Calu3 (cell line): Measurements from ENCODE around the gene SET. TPM values are rescaled to one million over a fixed set of nuclear protein-coding genes. Genes with fewer than 3 reads are reported as not detected.
A peak's percentile ranks its signal among the peaks of the same experiment; 100 is the strongest.

Experiments
- BruUV-seq: library from RNA; stranded (reverse); fragments of 400-500 nt; replicated peaks from 2 replicates; lab custom pipeline; 2021; lab: Mats Ljungman, UMichigan
- CTCF ChIA-PET: fragments of 300-600 bp; sonication (Branson Sonifier 250); formaldehyde crosslinking; loops from one replicate; lab custom pipeline; 2022; ENCODE audit warnings: antibody characterized with exemption; lab: Charles Lee
- DNase-seq: peaks from one replicate; pipeline ENCODE4 v3.0.0; 2022
- H3K27ac Mint-ChIP-seq: one replicate; pipeline ENCODE4 v1.8.0; 2022; ENCODE audit warnings: mixed read lengths; ENCODE audit not compliant: unreplicated experiment
- H3K27me3 Mint-ChIP-seq: one replicate; pipeline ENCODE4 v1.8.0; 2022; ENCODE audit warnings: mixed read lengths; ENCODE audit not compliant: unreplicated experiment
- H3K36me3 Mint-ChIP-seq: one replicate; pipeline ENCODE4 v1.8.0; 2022; ENCODE audit warnings: mild to moderate bottlenecking, moderate library complexity, mixed read lengths; ENCODE audit not compliant: insufficient read depth, unreplicated experiment
- H3K4me1 Mint-ChIP-seq: one replicate; pipeline ENCODE4 v1.8.0; 2022; ENCODE audit warnings: mild to moderate bottlenecking, low read depth, mixed read lengths; ENCODE audit not compliant: unreplicated experiment
- H3K4me3 Mint-ChIP-seq: one replicate; pipeline ENCODE4 v1.8.0; 2022; ENCODE audit warnings: mild to moderate bottlenecking, low read depth, moderate library complexity, mixed read lengths; ENCODE audit not compliant: unreplicated experiment
- H3K9me3 Mint-ChIP-seq: one replicate; pipeline ENCODE4 v1.8.0; 2022; ENCODE audit warnings: low read depth, mixed read lengths; ENCODE audit not compliant: unreplicated experiment
- intact Hi-C: fragments of 100-400 bp; cut with micrococcal nuclease; formaldehyde crosslinking; loops from one replicate; pipeline ENCODE4 v1.10.0; 2022; ENCODE audit not compliant: unreplicated experiment
- total RNA-seq: library from RNA; stranded (reverse); gene quantifications from 2 replicates; pipeline ENCODE4 v1.2.3, GENCODE V29; 2022
- TF ChIP-seq, protein P1 (sequence below): fragments of 200-600 bp; IDR thresholded peaks from one replicate; pipeline ENCODE4 v1.8.0; 2022; ENCODE audit warnings: antibody characterized with exemption; ENCODE audit not compliant: unreplicated experiment

Gene SET
- total RNA-seq, 1 experiment from 2014 or later: 367 TPM

DNA sequence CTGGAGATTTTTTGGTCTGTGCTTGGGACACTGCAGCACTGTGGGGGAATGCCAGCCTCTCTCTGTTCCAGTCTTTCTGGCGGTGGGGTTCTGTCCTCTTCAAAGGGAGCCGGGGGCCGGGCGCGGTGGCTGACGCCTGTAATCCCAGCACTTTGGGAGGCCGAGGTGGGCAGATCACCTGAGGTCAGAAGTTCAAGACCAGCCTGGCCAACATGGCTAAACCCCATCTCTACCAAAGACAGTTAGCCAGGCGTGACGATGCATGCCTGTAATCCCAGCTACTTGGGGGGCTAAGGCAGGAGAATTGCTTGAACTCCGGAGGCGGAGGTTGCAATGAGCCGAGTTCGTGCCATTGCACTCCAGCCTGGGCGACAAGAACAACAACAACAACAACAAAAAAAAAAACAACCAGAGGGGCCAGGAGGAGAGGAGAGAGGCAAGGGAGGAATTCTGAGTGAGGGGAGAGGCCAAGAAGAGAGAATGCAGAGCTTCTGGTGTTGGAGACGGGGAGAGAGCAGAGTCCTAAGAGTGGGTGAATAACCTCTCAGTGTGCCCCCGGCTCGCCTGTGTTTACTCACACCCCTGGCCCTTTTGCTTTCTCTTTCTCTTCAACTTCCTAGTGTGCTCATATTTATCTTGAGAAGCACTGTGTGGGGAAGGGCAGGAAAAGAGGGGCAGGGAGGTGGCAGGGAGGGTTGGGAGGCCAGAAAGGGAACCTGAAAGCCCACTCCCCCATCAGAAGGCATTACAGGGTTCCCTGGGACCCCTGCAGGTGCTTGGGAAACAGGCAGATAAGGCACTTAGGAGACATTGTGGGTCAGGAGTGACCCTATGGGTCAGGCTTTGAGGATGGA, 3.2 kb upstream of the SET start:
- no peaks in the 10 kb centered on the region for H3K9me3 Mint-ChIP-seq
- BruUV-seq: no TSS peak
- intact Hi-C loops: no loop called here

DNA sequence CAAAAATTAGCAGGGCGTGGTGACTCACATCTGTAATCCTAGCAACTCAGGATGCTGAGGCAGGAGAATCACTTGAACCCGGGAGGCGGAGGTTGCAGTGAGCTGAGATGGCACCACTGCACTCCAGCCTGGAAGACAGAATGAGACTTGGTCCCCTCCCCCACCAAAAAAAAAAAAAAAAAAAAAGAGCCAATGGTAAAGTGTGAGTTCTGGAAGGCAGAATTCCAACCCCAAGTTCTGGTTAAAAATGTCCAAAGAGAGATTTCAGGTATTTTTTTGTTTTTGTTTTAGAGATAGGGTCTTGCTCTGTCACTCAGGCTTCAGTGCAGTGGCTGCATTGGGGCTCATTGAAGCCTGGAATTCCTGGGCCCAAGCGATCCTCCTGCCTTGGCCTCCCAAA, 1.6 kb upstream of the SET start:
- H3K9me3 Mint-ChIP-seq: no peaks in the 10 kb centered on the region
- BruUV-seq: no TSS peak
- peaks cover 35% of the 10 kb centered on the region for H3K4me1 Mint-ChIP-seq
- TF ChIP-seq, protein P1, sequence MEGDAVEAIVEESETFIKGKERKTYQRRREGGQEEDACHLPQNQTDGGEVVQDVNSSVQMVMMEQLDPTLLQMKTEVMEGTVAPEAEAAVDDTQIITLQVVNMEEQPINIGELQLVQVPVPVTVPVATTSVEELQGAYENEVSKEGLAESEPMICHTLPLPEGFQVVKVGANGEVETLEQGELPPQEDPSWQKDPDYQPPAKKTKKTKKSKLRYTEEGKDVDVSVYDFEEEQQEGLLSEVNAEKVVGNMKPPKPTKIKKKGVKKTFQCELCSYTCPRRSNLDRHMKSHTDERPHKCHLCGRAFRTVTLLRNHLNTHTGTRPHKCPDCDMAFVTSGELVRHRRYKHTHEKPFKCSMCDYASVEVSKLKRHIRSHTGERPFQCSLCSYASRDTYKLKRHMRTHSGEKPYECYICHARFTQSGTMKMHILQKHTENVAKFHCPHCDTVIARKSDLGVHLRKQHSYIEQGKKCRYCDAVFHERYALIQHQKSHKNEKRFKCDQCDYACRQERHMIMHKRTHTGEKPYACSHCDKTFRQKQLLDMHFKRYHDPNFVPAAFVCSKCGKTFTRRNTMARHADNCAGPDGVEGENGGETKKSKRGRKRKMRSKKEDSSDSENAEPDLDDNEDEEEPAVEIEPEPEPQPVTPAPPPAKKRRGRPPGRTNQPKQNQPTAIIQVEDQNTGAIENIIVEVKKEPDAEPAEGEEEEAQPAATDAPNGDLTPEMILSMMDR: no peak
- intact Hi-C loops: no loop called here
- no peak overlapping the region for H3K4me3 Mint-ChIP-seq
- CTCF ChIA-PET: interaction anchor here (0.6 kb wide), 1 partner anchor 10 kb away, joined by 8 read pairs; no protein-coding TSS in a partner anchor
- H3K27ac Mint-ChIP-seq: no peak overlapping the region
- no peaks in the 10 kb centered on the region for H3K27me3 Mint-ChIP-seq
- DNase-seq: no peak
- H3K36me3 Mint-ChIP-seq: peaks cover 57% of the 10 kb centered on the region

More for the DNA sequence above, 3.2 kb upstream of the SET start:
- H3K27ac Mint-ChIP-seq: no peak overlapping the region
- CTCF ChIA-PET: no interaction called here
- H3K27me3 Mint-ChIP-seq: no peaks in the 10 kb centered on the region
- peaks cover 35% of the 10 kb centered on the region for H3K4me1 Mint-ChIP-seq
- TF ChIP-seq, protein P1: no peak
- no peak for DNase-seq
- peaks cover 44% of the 10 kb centered on the region for H3K36me3 Mint-ChIP-seq
- peak overlapping the region; percentile 96 for H3K4me3 Mint-ChIP-seq

DNA sequence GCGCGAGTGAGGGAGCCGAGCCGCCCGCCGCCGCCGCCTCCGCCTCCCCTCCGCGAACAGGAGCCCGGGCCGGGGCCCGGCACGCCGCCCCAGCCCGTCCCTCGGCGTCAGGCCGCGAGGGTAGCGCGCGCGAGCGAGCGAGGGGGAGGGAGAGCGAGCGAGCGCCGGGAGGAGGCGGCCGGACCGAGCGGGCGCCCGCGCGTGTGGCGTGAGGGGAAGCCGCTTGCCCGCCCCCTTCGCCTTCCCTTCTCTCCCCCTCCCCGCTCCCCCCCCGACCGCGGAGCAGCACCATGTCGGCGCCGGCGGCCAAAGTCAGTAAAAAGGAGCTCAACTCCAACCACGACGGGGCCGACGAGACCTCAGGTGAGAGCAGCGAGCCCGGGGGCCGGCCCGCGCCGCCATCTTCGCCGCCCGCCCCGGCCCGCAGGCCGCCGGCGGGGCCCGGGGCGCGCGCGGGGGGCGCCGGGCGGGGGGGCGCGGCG, 312 bp downstream of the SET start:
- DNase-seq: peak; percentile 45
- H3K27ac Mint-ChIP-seq: peak overlapping the region; percentile 60
- TF ChIP-seq, protein P1: no peak
- CTCF ChIA-PET: no interaction called here
- intact Hi-C loops: no loop called here
- peak overlapping the region; percentile 60 for H3K4me3 Mint-ChIP-seq
- H3K4me1 Mint-ChIP-seq: peaks cover 30% of the 10 kb centered on the region
- peaks cover 52% of the 10 kb centered on the region for H3K36me3 Mint-ChIP-seq
- no TSS peak for BruUV-seq
- no peaks in the 10 kb centered on the region for H3K27me3 Mint-ChIP-seq
- H3K9me3 Mint-ChIP-seq: no peaks in the 10 kb centered on the region

- H3K27ac Mint-ChIP-seq: peak overlapping the region; percentile 90
- H3K4me3 Mint-ChIP-seq: peak overlapping the region; percentile 96
- peaks cover 53% of the 10 kb centered on the region for H3K36me3 Mint-ChIP-seq
- no TSS peak for BruUV-seq
- TF ChIP-seq, protein P1: no peak
- H3K9me3 Mint-ChIP-seq: no peaks in the 10 kb centered on the region
- H3K27me3 Mint-ChIP-seq: no peaks in the 10 kb centered on the region
- intact Hi-C loops: no loop called here
- H3K4me1 Mint-ChIP-seq: peaks cover 23% of the 10 kb centered on the region
- CTCF ChIA-PET: interaction anchor here (1.3 kb wide), 1 partner anchor 12 kb away, joined by 3 read pairs; the partner anchor contains the start of gene PKN3
- DNase-seq: peak; percentile 9
Observed at GRCh38 chr9:128689820-128690683, 1.0 kb downstream of the SET start.
